ENCODE results near the gene NINL. TPM values are rescaled to one million over a fixed set of nuclear protein-coding genes. Genes with fewer than 3 reads are reported as not detected.

NINL gene
- total RNA-seq, 4 donors from 2014 or later, result 2.5 to 11.6 (median 4.7) TPM

- Histone ChIP-seq H3K4me3 (no peak overlapping the region), H3K4me1 (no peaks in the 10 kb centered on the region), H3K36me3 (peaks cover 0 to 32% (median 0%) of the 10 kb centered on the region in 3 donors), H3K9me3 (no peaks in the 10 kb centered on the region), H3K27ac (no peak overlapping the region), H3K27me3 (no peaks in the 10 kb centered on the region)
- WGBS, 2 donors, result 90 to 96% methylated on average over 5 to 6 of the region's 6 CpGs
- TF ChIP-seq POLR2A (IDR thresholded peaks at IDR 0.05), result no peak
- TF ChIP-seq, protein P1, sequence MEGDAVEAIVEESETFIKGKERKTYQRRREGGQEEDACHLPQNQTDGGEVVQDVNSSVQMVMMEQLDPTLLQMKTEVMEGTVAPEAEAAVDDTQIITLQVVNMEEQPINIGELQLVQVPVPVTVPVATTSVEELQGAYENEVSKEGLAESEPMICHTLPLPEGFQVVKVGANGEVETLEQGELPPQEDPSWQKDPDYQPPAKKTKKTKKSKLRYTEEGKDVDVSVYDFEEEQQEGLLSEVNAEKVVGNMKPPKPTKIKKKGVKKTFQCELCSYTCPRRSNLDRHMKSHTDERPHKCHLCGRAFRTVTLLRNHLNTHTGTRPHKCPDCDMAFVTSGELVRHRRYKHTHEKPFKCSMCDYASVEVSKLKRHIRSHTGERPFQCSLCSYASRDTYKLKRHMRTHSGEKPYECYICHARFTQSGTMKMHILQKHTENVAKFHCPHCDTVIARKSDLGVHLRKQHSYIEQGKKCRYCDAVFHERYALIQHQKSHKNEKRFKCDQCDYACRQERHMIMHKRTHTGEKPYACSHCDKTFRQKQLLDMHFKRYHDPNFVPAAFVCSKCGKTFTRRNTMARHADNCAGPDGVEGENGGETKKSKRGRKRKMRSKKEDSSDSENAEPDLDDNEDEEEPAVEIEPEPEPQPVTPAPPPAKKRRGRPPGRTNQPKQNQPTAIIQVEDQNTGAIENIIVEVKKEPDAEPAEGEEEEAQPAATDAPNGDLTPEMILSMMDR (IDR thresholded peaks at IDR 0.05), result no peak
- no peak for DNase-seq
- intact Hi-C loops (cut with DNase I), result no loop called here
Observed at GRCh38 chr20:25447671-25448070, 137.7 kb downstream of the NINL start.

DNA sequence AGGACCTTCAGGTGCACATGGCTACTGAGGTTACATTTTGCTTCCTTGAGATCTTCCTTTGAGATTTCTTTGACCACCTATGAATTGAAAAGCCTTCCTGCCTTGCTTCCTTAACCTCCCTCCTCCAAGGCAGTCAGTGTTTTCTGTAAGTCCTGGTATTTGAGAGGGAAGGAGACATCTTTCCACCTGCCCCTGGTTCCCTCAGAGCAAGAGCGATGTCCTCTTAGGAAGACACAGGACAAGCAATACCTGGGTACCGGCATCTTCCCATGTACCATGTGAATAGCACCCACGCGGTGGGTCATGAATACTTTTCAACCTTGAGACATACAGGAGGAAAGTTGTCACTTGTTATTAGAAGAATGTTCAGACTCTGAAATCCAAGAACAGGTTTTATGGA lies 140.8 kb downstream of the NINL start:
- no peak for DNase-seq
- TF ChIP-seq, protein P1 (IDR thresholded peaks at IDR 0.05), result no peak
- TF ChIP-seq POLR2A (IDR thresholded peaks at IDR 0.05), result no peak
- H3K4me3 ChIP-seq, result no peak overlapping the region
- intact Hi-C loops (cut with DNase I), result no loop called here
- H3K9me3 ChIP-seq, result no peaks in the 10 kb centered on the region
- H3K27ac ChIP-seq, result no peak overlapping the region
- H3K4me1 ChIP-seq, result no peaks in the 10 kb centered on the region
- WGBS, 2 donors, result 100% methylated on average over 3 of the region's 4 CpGs
- H3K36me3 ChIP-seq, result peaks cover 0 to 16% (median 0%) of the 10 kb centered on the region in 3 donors
- H3K27me3 ChIP-seq, result no peaks in the 10 kb centered on the region

GRCh38 chr20:25439328-25439727 lies 146.0 kb downstream of the NINL start:
- Histone ChIP-seq H3K4me3 (no peak overlapping the region), H3K36me3 (peaks cover 0 to under 1% (median 0%) of the 10 kb centered on the region in 3 donors), H3K27me3 (no peaks in the 10 kb centered on the region), H3K9me3 (no peaks in the 10 kb centered on the region), H3K4me1 (no peaks in the 10 kb centered on the region), H3K27ac (no peak overlapping the region)
- intact Hi-C loops (cut with DNase I), result no loop called here
- DNase-seq, result no peak
- TF ChIP-seq, protein P1 (IDR thresholded peaks at IDR 0.05), result no peak
- no peak for TF ChIP-seq POLR2A (IDR thresholded peaks at IDR 0.05)
- WGBS, 2 donors, result 71 to 78% methylated on average over 3 of the region's 3 CpGs

DNA sequence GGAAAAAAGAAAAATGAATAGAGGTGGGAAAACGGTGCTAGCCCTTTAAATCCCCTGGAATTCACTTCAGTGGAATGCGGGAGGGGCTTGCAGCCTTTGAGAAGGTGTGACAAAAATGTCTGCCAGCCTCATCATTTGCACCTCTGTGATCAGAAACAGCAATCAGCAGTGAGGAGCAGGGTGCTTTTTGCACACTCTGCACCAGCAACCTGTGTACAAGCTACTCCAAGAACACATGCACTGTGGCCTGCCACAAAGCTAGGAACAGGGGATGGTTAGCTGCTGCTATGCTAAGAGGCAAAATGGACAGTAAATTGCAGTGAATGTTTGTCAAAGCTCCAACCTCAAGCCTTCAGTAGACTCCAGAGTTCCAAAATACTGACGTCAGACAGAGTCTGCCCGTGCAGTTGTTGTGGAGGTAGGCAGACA lies 148.2 kb downstream of the NINL start:
- intact Hi-C loops (cut with DNase I), result no loop called here
- Histone ChIP-seq H3K9me3 (no peaks in the 10 kb centered on the region), H3K27ac (no peak overlapping the region), H3K4me1 (no peaks in the 10 kb centered on the region), H3K36me3 (no peaks in the 10 kb centered on the region), H3K27me3 (no peaks in the 10 kb centered on the region), H3K4me3 (no peak overlapping the region)
- no peak for TF ChIP-seq POLR2A (IDR thresholded peaks at IDR 0.05)
- TF ChIP-seq, protein P1 (IDR thresholded peaks at IDR 0.05), result no peak
- DNase-seq, result no peak
- 57 to 58% methylated on average over 4 of the region's 4 CpGs for WGBS, 2 donors

GRCh38 chr20:25424536-25424935 lies 160.8 kb downstream of the NINL start:
- DNase-seq, result no peak
- Histone ChIP-seq H3K4me3 (no peak overlapping the region), H3K27ac (no peak overlapping the region), H3K4me1 (no peaks in the 10 kb centered on the region), H3K9me3 (no peaks in the 10 kb centered on the region), H3K36me3 (peaks cover 0 to 29% (median 0%) of the 10 kb centered on the region in 3 donors), H3K27me3 (no peaks in the 10 kb centered on the region)
- WGBS, 2 donors, result 87% methylated on average over 3 of the region's 3 CpGs
- no peak for TF ChIP-seq POLR2A (IDR thresholded peaks at IDR 0.05)
- TF ChIP-seq, protein P1 (IDR thresholded peaks at IDR 0.05), result no peak
- intact Hi-C loops (cut with DNase I), result no loop called here
